GM21381 (cell line): Measurements from ENCODE around the gene NPHS2.
"Not testable (repeated sequence)": the region's sequence is repeated elsewhere in the genome, so short reads cannot be mapped to it uniquely, and the experiment has no call there.

Experiments used
- ATAC-seq: cut with Tn5 transposase; IDR thresholded peaks from one replicate; pipeline ENCODE4 v1.9.1; 2021; ENCODE audit warnings: mild to moderate bottlenecking, moderate library complexity; ENCODE audit not compliant: unreplicated experiment

The NPHS2 gene

GRCh38 chr1:179548666-179549367, 26.9 kb downstream of the NPHS2 start:
- no peak for ATAC-seq

- no peak for ATAC-seq
Measured at GRCh38 chr1:179547021-179547535, 28.7 kb downstream of the NPHS2 start.

GRCh38 chr1:179545321-179545720, 30.4 kb downstream of the NPHS2 start:
- ATAC-seq, result no peak

- no peak for ATAC-seq
Measured at GRCh38 chr1:179541774-179542173, 34.0 kb downstream of the NPHS2 start.

- ATAC-seq, result no peak
Measured at GRCh38 chr1:179530352-179530751, 45.4 kb downstream of the NPHS2 start.

- no peak for ATAC-seq
Measured at GRCh38 chr1:179529482-179530195, 46.1 kb downstream of the NPHS2 start.

GRCh38 chr1:179518544-179518943, 57.2 kb downstream of the NPHS2 start:
- not testable (repeated sequence) for ATAC-seq

- ATAC-seq, result no peak
Measured at GRCh38 chr1:179516976-179517705, 58.6 kb downstream of the NPHS2 start.

- peak; percentile 77 for ATAC-seq
Measured at GRCh38 chr1:179510038-179510437, 65.7 kb downstream of the NPHS2 start.

GRCh38 chr1:179509384-179509783, 66.4 kb downstream of the NPHS2 start:
- ATAC-seq, result no peak

GRCh38 chr1:179506199-179506598, 69.5 kb downstream of the NPHS2 start:
- no peak for ATAC-seq
